ENCODE measurements around the gene NOSIP.

The NOSIP gene

GRCh38 chr19:49570138-49570856 is 10.1 kb downstream of the NOSIP start:
- no peaks in the 10 kb centered on the region for H3K9me3 ChIP-seq (ENCODE audit: low read depth, low read length)
- peaks cover 17% of the 10 kb centered on the region for H3K36me3 ChIP-seq (ENCODE audit: insufficient read depth, low read length)
- peak overlapping the region; percentile 19; the same call in 1 of the 2 replicates for H3K4me3 ChIP-seq
- peak overlapping the region; percentile 92 for H3K27ac ChIP-seq
- peak; percentile 94 for DNase-seq (ENCODE audit: low read depth, low spot score)
- peak overlapping the region; percentile 53 for H3K9ac ChIP-seq (ENCODE audit: insufficient read length)
- TF ChIP-seq POLR2AphosphoS5 (IDR thresholded peaks at IDR 0.05; ENCODE audit: borderline replicate concordance, low read depth, low read length) (no peak), FOXP2 (optimal IDR thresholded peaks at IDR 0.05; ENCODE audit: control extremely low read depth, extremely low read length, insufficient read depth) (no peak), EZH2 (IDR thresholded peaks at IDR 0.05) (no peak)

GRCh38 chr19:49567861-49568441 is 12.4 kb downstream of the NOSIP start:
- H3K36me3 ChIP-seq (ENCODE audit: insufficient read depth, low read length) = peaks cover 6% of the 10 kb centered on the region; the same call in 1 of the 2 replicates
- H3K27ac ChIP-seq = peak overlapping the region; percentile 90

GRCh38 chr19:49566302-49566701 is 14.1 kb downstream of the NOSIP start:
- peaks cover 6% of the 10 kb centered on the region; the same call in 1 of the 2 replicates for H3K36me3 ChIP-seq (ENCODE audit: insufficient read depth, low read length)
- no peak overlapping the region for H3K27ac ChIP-seq
- H3K9me3 ChIP-seq (ENCODE audit: low read depth, low read length) = no peaks in the 10 kb centered on the region
- no peak for TF ChIP-seq EZH2 (IDR thresholded peaks at IDR 0.05)
- TF ChIP-seq FOXP2 (optimal IDR thresholded peaks at IDR 0.05; ENCODE audit: control extremely low read depth, extremely low read length, insufficient read depth) = no peak
- no peak for TF ChIP-seq POLR2AphosphoS5 (IDR thresholded peaks at IDR 0.05; ENCODE audit: borderline replicate concordance, low read depth, low read length)
- no peak overlapping the region for H3K9ac ChIP-seq (ENCODE audit: insufficient read length)
- no peak for DNase-seq (ENCODE audit: low read depth, low spot score)
- H3K4me3 ChIP-seq = no peak overlapping the region

More at GRCh38 chr19:49567861-49568441, 12.4 kb downstream of the NOSIP start:
- H3K4me3 ChIP-seq = peak overlapping the region; percentile 47
- no peak for DNase-seq (ENCODE audit: low read depth, low spot score)
- TF ChIP-seq FOXP2 (optimal IDR thresholded peaks at IDR 0.05; ENCODE audit: control extremely low read depth, extremely low read length, insufficient read depth) (no peak), POLR2AphosphoS5 (IDR thresholded peaks at IDR 0.05; ENCODE audit: borderline replicate concordance, low read depth, low read length) (no peak; the same call in 1 of the 2 replicates), EZH2 (IDR thresholded peaks at IDR 0.05) (no peak)
- H3K9ac ChIP-seq (ENCODE audit: insufficient read length) = peak overlapping the region; percentile 3
- no peaks in the 10 kb centered on the region for H3K9me3 ChIP-seq (ENCODE audit: low read depth, low read length)

- Histone ChIP-seq H3K27ac (peak overlapping the region; percentile 67), H3K36me3 (ENCODE audit: insufficient read depth, low read length) (peaks cover 6% of the 10 kb centered on the region), H3K4me3 (no peak overlapping the region), H3K9me3 (ENCODE audit: low read depth, low read length) (no peaks in the 10 kb centered on the region), H3K9ac (ENCODE audit: insufficient read length) (no peak overlapping the region)
- DNase-seq (ENCODE audit: low read depth, low spot score) = no peak
- TF ChIP-seq POLR2AphosphoS5 (IDR thresholded peaks at IDR 0.05; ENCODE audit: borderline replicate concordance, low read depth, low read length) (no peak), FOXP2 (optimal IDR thresholded peaks at IDR 0.05; ENCODE audit: control extremely low read depth, extremely low read length, insufficient read depth) (no peak), EZH2 (IDR thresholded peaks at IDR 0.05) (no peak)
Observed at GRCh38 chr19:49565261-49565660, 15.1 kb downstream of the NOSIP start.

GRCh38 chr19:49564616-49565045 is 15.7 kb downstream of the NOSIP start:
- DNase-seq (ENCODE audit: low read depth, low spot score) = no peak
- no peaks in the 10 kb centered on the region for H3K9me3 ChIP-seq (ENCODE audit: low read depth, low read length)
- H3K27ac ChIP-seq = peak overlapping the region; percentile 67

GRCh38 chr19:49560358-49560900 is 19.9 kb downstream of the NOSIP start:
- no peak for TF ChIP-seq EZH2 (IDR thresholded peaks at IDR 0.05)
- TF ChIP-seq POLR2AphosphoS5 (IDR thresholded peaks at IDR 0.05; ENCODE audit: borderline replicate concordance, low read depth, low read length) = no peak
- TF ChIP-seq FOXP2 (optimal IDR thresholded peaks at IDR 0.05; ENCODE audit: control extremely low read depth, extremely low read length, insufficient read depth) = no peak
- H3K27ac ChIP-seq = peak overlapping the region; percentile 80
- H3K9ac ChIP-seq (ENCODE audit: insufficient read length) = no peak overlapping the region
- no peak overlapping the region for H3K4me3 ChIP-seq
- peaks cover 43% of the 10 kb centered on the region for H3K36me3 ChIP-seq (ENCODE audit: insufficient read depth, low read length)
- H3K9me3 ChIP-seq (ENCODE audit: low read depth, low read length) = no peaks in the 10 kb centered on the region
- no peak for DNase-seq (ENCODE audit: low read depth, low spot score)

More at GRCh38 chr19:49564616-49565045, 15.7 kb downstream of the NOSIP start:
- H3K36me3 ChIP-seq (ENCODE audit: insufficient read depth, low read length) = peaks cover 11% of the 10 kb centered on the region
- no peak overlapping the region for H3K9ac ChIP-seq (ENCODE audit: insufficient read length)
- TF ChIP-seq FOXP2 (optimal IDR thresholded peaks at IDR 0.05; ENCODE audit: control extremely low read depth, extremely low read length, insufficient read depth) = no peak
- TF ChIP-seq POLR2AphosphoS5 (IDR thresholded peaks at IDR 0.05; ENCODE audit: borderline replicate concordance, low read depth, low read length) = no peak
- TF ChIP-seq EZH2 (IDR thresholded peaks at IDR 0.05) = no peak
- no peak overlapping the region for H3K4me3 ChIP-seq

- no peak for TF ChIP-seq FOXP2 (optimal IDR thresholded peaks at IDR 0.05; ENCODE audit: control extremely low read depth, extremely low read length, insufficient read depth)
- TF ChIP-seq EZH2 (IDR thresholded peaks at IDR 0.05) = no peak
- no peak for TF ChIP-seq POLR2AphosphoS5 (IDR thresholded peaks at IDR 0.05; ENCODE audit: borderline replicate concordance, low read depth, low read length)
- peaks cover 43% of the 10 kb centered on the region for H3K36me3 ChIP-seq (ENCODE audit: insufficient read depth, low read length)
- no peak overlapping the region for H3K9ac ChIP-seq (ENCODE audit: insufficient read length)
Observed at GRCh38 chr19:49559928-49560327, 20.4 kb downstream of the NOSIP start.

GRCh38 chr19:49559443-49559842 is 20.9 kb downstream of the NOSIP start:
- Histone ChIP-seq H3K4me3 (no peak overlapping the region), H3K9ac (ENCODE audit: insufficient read length) (no peak overlapping the region), H3K36me3 (ENCODE audit: insufficient read depth, low read length) (peaks cover 43% of the 10 kb centered on the region), H3K9me3 (ENCODE audit: low read depth, low read length) (no peaks in the 10 kb centered on the region), H3K27ac (peak overlapping the region; percentile 80)
- no peak for TF ChIP-seq EZH2 (IDR thresholded peaks at IDR 0.05)
- TF ChIP-seq FOXP2 (optimal IDR thresholded peaks at IDR 0.05; ENCODE audit: control extremely low read depth, extremely low read length, insufficient read depth) = no peak
- TF ChIP-seq POLR2AphosphoS5 (IDR thresholded peaks at IDR 0.05; ENCODE audit: borderline replicate concordance, low read depth, low read length) = no peak
- no peak for DNase-seq (ENCODE audit: low read depth, low spot score)

More at GRCh38 chr19:49559928-49560327, 20.4 kb downstream of the NOSIP start:
- Histone ChIP-seq H3K9me3 (ENCODE audit: low read depth, low read length) (no peaks in the 10 kb centered on the region), H3K4me3 (no peak overlapping the region), H3K27ac (peak overlapping the region; percentile 80)
- no peak for DNase-seq (ENCODE audit: low read depth, low spot score)

All from SK-N-MC (cell line).